ENCODE results near the gene DAPK2. TPM values are rescaled to one million over a fixed set of nuclear protein-coding genes. Genes with fewer than 3 reads are reported as not detected.
A peak's percentile ranks its signal among the peaks of the same experiment; 100 is the strongest.

DAPK2 gene
- total and polyA plus RNA-seq, 2 of the 13 experiments (the other 11 are each of a cell fraction or from before 2014, with no cell fraction given), result 0.33 to 0.63 TPM

DNA sequence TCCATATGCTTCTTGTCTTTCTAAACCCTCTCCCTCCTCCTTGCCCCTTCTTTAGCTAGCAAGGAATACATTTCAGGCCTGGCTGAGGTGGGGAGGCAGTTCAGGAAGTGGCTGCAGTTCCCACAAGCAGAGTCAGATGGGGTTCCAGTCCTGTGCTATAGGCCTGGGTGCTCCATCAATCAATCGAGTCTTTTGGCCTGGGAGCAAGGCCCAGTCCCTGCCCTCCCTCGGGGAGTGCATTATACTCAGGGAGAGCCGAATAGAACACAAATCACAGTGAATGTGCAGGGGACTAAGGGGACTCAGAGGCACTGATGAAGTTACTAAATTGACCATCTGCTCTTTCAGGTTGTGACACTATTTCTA, 154.5 kb downstream of the DAPK2 start (continued):
- TF ChIP-seq, protein P1, sequence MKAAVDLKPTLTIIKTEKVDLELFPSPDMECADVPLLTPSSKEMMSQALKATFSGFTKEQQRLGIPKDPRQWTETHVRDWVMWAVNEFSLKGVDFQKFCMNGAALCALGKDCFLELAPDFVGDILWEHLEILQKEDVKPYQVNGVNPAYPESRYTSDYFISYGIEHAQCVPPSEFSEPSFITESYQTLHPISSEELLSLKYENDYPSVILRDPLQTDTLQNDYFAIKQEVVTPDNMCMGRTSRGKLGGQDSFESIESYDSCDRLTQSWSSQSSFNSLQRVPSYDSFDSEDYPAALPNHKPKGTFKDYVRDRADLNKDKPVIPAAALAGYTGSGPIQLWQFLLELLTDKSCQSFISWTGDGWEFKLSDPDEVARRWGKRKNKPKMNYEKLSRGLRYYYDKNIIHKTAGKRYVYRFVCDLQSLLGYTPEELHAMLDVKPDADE (CRISPR knock-in tag; IDR thresholded peaks at IDR 0.05), result no peak
- TF ChIP-seq YY1 (IDR thresholded peaks at IDR 0.05; ENCODE audit: insufficient read depth, insufficient replicate concordance, low read depth, low read length) (no peak), MTF1 (CRISPR knock-in tag; IDR thresholded peaks at IDR 0.05) (no peak), ZNF496 (CRISPR knock-in tag; IDR thresholded peaks at IDR 0.05; ENCODE audit: insufficient replicate concordance) (no peak), ZNF17 (CRISPR knock-in tag; IDR thresholded peaks at IDR 0.05) (no peak), RORA (CRISPR knock-in tag; IDR thresholded peaks at IDR 0.05) (no peak), ZMAT3 (CRISPR knock-in tag; conservative IDR thresholded peaks at IDR 0.05) (no peak)

DNA sequence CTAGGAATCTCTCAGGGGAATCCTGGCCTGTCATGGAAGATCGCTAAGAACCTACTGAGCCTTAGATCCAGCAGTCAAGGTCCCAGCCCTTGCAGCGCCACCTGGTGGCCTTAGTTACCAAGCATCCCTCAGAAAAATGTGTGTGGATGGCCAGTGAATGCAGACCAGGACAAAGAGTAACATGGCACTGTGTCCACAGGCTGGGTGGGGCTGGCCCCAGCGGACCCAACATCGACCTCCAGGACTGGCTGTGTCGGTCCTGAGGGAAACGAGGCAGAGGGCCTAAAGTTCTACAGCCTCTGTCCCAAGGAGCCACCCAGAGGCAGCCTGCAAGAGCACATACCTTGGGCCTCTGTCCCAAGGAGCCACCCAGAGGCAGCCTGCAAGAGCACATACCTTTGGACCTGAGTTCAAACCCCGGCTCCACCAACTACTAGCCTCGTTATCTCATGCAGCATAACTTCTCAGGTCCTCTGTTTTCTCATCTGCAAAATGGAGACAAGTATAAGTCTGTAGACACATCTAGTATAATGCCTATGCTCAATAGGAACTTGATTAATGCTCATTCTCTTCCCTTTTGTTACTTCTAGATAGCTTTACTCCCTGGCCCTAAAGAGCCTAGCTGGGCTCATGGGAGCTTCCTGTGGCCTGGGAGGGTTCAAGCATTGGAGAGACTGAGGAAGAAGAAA, 155.1 kb downstream of the DAPK2 start:
- Histone ChIP-seq H3K9me3 (ENCODE audit: low read length) (no peaks in the 10 kb centered on the region), H3K4me1 (ENCODE audit: insufficient read depth, low read length) (peaks cover 6% of the 10 kb centered on the region), H3K9ac (ENCODE audit: insufficient read depth, low read depth, low read length) (no peak overlapping the region), H3K79me2 (ENCODE audit: insufficient read depth, low read length) (no peaks in the 10 kb centered on the region), H2AFZ (ENCODE audit: low read length) (no peak overlapping the region), H3K36me3 (replicated peaks in 1 of 2; ENCODE audit: control insufficient read depth in 1 of 2, insufficient read depth in 2 of 2, low read length in 2 of 2) (no peaks in the 10 kb centered on the region), H3K4me3 (replicated peaks in 1 of 3; ENCODE audit: insufficient read depth in 1 of 3, low read depth in 2 of 3, low read length in 3 of 3) (no peak overlapping the region; a peak in 1 of 6 replicates), H4K20me1 (ENCODE audit: insufficient read depth, low read length) (no peaks in the 10 kb centered on the region), H3K4me2 (ENCODE audit: low read depth, low read length) (peak overlapping the region; percentile 38), H3K27ac (ENCODE audit: extremely low read length, insufficient read depth, low read length) (no peak overlapping the region), H3K27me3 (ENCODE audit: control insufficient read depth in 1 of 2, insufficient read depth in 2 of 2, low read length in 2 of 2) (peaks cover 0 to 2% of the 10 kb centered on the region in 2 experiments; a peak in 1 of 5 replicates)
- ATAC-seq (peak; percentile 93), FAIRE-seq (peak; percentile 93), DNase-seq (ENCODE audit: low spot score) (peak; percentile 73)
- in situ Hi-C loops (cut with HindIII; ENCODE audit: extremely low pct_ligation_motif_present, low pct_unique_long_range_greater_than_20kb) (loop anchor here (5.0 kb wide), 2 partner anchors 139 to 279 kb away; no protein-coding TSS in a partner anchor), intact Hi-C loops (cut with micrococcal nuclease; ENCODE audit: unreplicated experiment) (loop anchor here (1.0 to 2.0 kb wide), 3 partner anchors 139 to 281 kb away; no protein-coding TSS in a partner anchor)
- ChIA-PET POLR2A (no interaction called here), CTCF (ENCODE audit: low intra/inter-chr PET ratio, low total read pairs) (interaction anchor here (1.1 to 2.3 kb wide), 4 partner anchors 139 to 281 kb away, joined by 4 to 32 read pairs (median 5); partner anchors contain the start of gene DAPK2)
- BruUV-seq (replicated peaks), result no TSS peak
- 14% methylated on average over 3 of the region's 8 CpGs for WGBS (ENCODE audit: low lambda C conversion rate)
- TF ChIP-seq PAX8 (CRISPR knock-in tag; IDR thresholded peaks at IDR 0.05; ENCODE audit: borderline replicate concordance) (no peak), ZNF335 (CRISPR knock-in tag; IDR thresholded peaks at IDR 0.05) (no peak), HDAC2 (CRISPR knock-in tag; IDR thresholded peaks at IDR 0.05) (peak; percentile 29; the same call in 1 of the 2 replicates), ZBTB38 (CRISPR knock-in tag; IDR thresholded peaks at IDR 0.05) (0 out of 2 replicates have a peak, but pooled peaks have one; percentile 31), AKAP8 (CRISPR knock-in tag; IDR thresholded peaks at IDR 0.05) (no peak), PHB2 (IDR thresholded peaks at IDR 0.05; ENCODE audit: partially characterized antibody) (no peak), SNAI1 (CRISPR knock-in tag; IDR thresholded peaks at IDR 0.05; ENCODE audit: borderline replicate concordance) (no peak), ZNF501 (CRISPR knock-in tag; IDR thresholded peaks at IDR 0.05) (no peak), YY1 (IDR thresholded peaks at IDR 0.05; ENCODE audit: insufficient read depth, insufficient replicate concordance, low read depth, low read length) (peak; percentile 58)
- TF ChIP-seq, protein P2, sequence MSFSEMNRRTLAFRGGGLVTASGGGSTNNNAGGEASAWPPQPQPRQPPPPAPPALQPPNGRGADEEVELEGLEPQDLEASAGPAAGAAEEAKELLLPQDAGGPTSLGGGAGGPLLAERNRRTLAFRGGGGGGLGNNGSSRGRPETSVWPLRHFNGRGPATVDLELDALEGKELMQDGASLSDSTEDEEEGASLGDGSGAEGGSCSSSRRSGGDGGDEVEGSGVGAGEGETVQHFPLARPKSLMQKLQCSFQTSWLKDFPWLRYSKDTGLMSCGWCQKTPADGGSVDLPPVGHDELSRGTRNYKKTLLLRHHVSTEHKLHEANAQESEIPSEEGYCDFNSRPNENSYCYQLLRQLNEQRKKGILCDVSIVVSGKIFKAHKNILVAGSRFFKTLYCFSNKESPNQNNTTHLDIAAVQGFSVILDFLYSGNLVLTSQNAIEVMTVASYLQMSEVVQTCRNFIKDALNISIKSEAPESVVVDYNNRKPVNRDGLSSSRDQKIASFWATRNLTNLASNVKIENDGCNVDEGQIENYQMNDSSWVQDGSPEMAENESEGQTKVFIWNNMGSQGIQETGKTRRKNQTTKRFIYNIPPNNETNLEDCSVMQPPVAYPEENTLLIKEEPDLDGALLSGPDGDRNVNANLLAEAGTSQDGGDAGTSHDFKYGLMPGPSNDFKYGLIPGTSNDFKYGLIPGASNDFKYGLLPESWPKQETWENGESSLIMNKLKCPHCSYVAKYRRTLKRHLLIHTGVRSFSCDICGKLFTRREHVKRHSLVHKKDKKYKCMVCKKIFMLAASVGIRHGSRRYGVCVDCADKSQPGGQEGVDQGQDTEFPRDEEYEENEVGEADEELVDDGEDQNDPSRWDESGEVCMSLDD (CRISPR knock-in tag; IDR thresholded peaks at IDR 0.05; ENCODE audit: borderline replicate concordance), result no peak
- TF ChIP-seq, protein P3, sequence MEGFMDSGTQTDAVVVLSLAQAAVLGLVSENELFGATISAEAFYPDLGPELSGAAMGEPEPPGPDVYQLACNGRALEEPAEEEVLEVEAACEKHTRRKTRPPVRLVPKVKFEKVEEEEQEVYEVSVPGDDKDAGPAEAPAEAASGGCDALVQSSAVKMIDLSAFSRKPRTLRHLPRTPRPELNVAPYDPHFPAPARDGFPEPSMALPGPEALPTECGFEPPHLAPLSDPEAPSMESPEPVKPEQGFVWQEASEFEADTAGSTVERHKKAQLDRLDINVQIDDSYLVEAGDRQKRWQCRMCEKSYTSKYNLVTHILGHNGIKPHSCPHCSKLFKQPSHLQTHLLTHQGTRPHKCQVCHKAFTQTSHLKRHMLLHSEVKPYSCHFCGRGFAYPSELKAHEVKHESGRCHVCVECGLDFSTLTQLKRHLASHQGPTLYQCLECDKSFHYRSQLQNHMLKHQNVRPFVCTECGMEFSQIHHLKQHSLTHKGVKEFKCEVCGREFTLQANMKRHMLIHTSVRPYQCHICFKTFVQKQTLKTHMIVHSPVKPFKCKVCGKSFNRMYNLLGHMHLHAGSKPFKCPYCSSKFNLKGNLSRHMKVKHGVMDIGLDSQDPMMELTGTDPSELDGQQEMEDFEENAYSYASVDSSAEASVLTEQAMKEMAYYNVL (CRISPR knock-in tag; IDR thresholded peaks at IDR 0.05; ENCODE audit: borderline replicate concordance), result peak; percentile 55; the same call in 1 of the 2 replicates

All from HepG2 (cell line).